Loucy (cell line): ENCODE results near the gene HIP1.

Experiments used
- EZH2phosphoT487 ChIP-seq: fragments of 200-600 bp; IDR thresholded peaks from 2 replicates; pipeline ENCODE4 v1.6.1; 2018; ENCODE audit warnings: antibody characterized with exemption, mild to moderate bottlenecking, moderate library complexity, borderline replicate concordance
- TF ChIP-seq, protein P1 (sequence below): fragments of 200-600 bp; sonication (generic); conservative IDR thresholded peaks from 2 replicates; pipeline ENCODE4 v1.5.1; 2014; ENCODE audit warnings: mild to moderate bottlenecking, antibody characterized with exemption, low read length

DNA sequence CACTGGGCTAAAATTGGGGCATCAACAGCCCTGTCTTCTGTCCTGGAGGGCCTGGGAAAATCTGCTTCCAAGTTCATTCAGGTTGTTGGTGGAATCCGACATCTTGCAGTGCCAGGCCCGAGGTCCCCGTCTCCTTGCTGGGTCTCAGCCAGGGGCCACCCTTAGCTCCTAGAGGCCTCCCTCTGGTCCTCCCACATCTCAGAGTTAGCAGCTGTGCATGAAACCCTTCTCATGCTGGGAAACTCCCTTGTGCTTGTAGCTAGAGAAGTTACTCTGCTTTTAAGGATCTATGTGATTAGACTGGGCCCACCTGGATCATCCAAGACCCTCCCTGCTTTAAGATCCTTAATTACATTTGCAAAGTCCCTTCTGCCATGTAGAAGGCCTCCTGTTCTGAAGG, 15.3 kb downstream of the HIP1 start:
- TF ChIP-seq, protein P1, sequence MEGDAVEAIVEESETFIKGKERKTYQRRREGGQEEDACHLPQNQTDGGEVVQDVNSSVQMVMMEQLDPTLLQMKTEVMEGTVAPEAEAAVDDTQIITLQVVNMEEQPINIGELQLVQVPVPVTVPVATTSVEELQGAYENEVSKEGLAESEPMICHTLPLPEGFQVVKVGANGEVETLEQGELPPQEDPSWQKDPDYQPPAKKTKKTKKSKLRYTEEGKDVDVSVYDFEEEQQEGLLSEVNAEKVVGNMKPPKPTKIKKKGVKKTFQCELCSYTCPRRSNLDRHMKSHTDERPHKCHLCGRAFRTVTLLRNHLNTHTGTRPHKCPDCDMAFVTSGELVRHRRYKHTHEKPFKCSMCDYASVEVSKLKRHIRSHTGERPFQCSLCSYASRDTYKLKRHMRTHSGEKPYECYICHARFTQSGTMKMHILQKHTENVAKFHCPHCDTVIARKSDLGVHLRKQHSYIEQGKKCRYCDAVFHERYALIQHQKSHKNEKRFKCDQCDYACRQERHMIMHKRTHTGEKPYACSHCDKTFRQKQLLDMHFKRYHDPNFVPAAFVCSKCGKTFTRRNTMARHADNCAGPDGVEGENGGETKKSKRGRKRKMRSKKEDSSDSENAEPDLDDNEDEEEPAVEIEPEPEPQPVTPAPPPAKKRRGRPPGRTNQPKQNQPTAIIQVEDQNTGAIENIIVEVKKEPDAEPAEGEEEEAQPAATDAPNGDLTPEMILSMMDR, result no peak
- no peak for TF ChIP-seq EZH2phosphoT487
